Thyroid gland (tissue), 4 donors: ENCODE data around the gene TMEM97. TPM values are rescaled to one million over a fixed set of nuclear protein-coding genes. Genes with fewer than 3 reads are reported as not detected.

Source experiments
- DNase-seq, 2 donors: peaks; one replicate each; pipeline ENCODE4 v3.0.0-alpha.2; 2019
- H3K27ac ChIP-seq, 3 donors: fragments of 200-600 bp; sonication (generic); 1 replicate in 2 of 3; 2 replicates in 1 of 3; pipeline ENCODE4 v1.5.1; 2016 to 2019; ENCODE audit warnings: mild to moderate bottlenecking in 1 of 3, moderate library complexity in 1 of 3
- H3K27me3 ChIP-seq: fragments of 200-600 bp; sonication (generic); one replicate; pipeline ENCODE4 v1.5.1; 2019
- H3K36me3 ChIP-seq, 2 donors: fragments of 200-600 bp; sonication (generic); one replicate each; pipeline ENCODE4 v1.5.1; 2016 to 2019
- H3K4me1 ChIP-seq, 2 donors: fragments of 200-600 bp; sonication (generic); one replicate each; pipeline ENCODE4 v1.5.1; 2017 to 2019
- H3K4me3 ChIP-seq, 3 donors: fragments of 200-600 bp; sonication (generic); replicated peaks in 1 of 3; 1 replicate in 2 of 3; 2 replicates in 1 of 3; pipeline ENCODE4 v1.5.1; 2016; ENCODE audit warnings: mild to moderate bottlenecking in 1 of 3
- H3K9me3 ChIP-seq: fragments of 200-600 bp; sonication (generic); one replicate; pipeline ENCODE4 v1.5.1; 2017
- POLR2A ChIP-seq, 2 donors: fragments of 450-650 bp; IDR thresholded peaks; one replicate each; pipeline ENCODE4 v1.6.1; 2017; ENCODE audit warnings: antibody characterized with exemption in 2 of 2, mild to moderate bottlenecking in 2 of 2, moderate library complexity in 1 of 2
- WGBS, 2 donors: methylation state at CpG; one replicate each; pipeline ENCODE4 v1.1.5; 2017; 5-methylcytosine and 5-hydroxymethylcytosine counted together
- intact Hi-C: fragments of 100-400 bp; cut with DNase I; formaldehyde crosslinking; loops from one replicate; pipeline ENCODE4 v1.15.1; 2023
- total RNA-seq, 4 donors: library from RNA; depleted of rRNA; stranded (reverse); fragments of >200 nt; gene quantifications; one replicate each; pipeline ENCODE4 v1.2.3, GENCODE V29; 2016
- TF ChIP-seq, protein P1 (sequence below), 6 experiments: fragments of 200-600 bp in 3 of 6; fragments of 450-650 bp in 3 of 6; sonication (generic) in 3 of 6; IDR thresholded peaks; one replicate each; pipeline ENCODE4 v1.5.1; 2016 to 2019; ENCODE audit warnings: antibody characterized with exemption in 6 of 6, mild to moderate bottlenecking in 2 of 6, inconsistent platforms in 1 of 6, moderate library complexity in 1 of 6

Gene TMEM97
- total RNA-seq, 4 donors from 2014 or later, result 3.1 to 5.2 (median 4.5) TPM

DNA sequence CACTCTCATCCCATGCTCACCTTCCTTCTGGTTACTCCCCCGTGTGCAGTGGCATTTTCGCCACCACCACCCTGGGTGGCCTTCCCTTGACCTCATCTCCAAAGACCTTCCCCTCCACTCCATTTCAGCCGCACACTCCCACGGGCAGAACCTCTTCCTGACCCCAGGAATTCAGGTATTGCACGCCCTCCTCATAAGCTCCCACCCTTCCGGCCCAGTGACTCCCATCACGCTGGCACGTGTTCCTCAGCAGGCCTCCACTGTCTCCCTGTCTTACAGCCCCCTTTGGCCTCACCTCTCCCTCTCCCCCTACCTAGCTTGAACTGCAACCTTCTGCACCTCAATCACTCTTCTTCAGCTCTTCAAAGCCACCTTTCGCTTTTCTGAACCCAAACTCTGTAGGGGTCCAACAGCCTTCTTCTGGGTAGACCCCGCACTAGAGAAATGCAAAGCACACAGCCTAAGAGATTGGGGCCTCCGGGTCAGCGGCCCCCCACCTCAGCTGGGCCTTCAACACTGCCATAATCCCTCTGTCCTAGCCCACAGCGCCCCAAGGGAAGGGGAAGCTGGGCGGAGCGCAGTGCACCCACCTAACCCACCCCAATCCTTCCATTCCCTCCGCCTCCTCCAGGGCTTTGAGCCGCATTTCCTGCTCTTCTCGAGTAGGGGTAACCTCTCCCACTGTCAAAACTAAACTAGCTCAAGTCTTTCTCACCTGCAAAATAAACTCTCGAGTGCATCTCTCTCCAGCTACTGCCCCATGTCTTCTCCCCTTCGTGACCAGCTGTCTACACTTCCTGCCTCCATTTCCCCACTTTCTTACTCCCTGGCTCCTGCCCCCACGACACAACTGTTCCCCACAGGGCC is 1.7 kb upstream of the TMEM97 start:
- Histone ChIP-seq H3K36me3 (no peaks in the 10 kb centered on the region), H3K27ac (no peak overlapping the region), H3K4me3 (no peak overlapping the region), H3K27me3 (no peaks in the 10 kb centered on the region), H3K4me1 (peaks cover 12 to 16% of the 10 kb centered on the region in 2 donors), H3K9me3 (no peaks in the 10 kb centered on the region)
- no peak for TF ChIP-seq POLR2A (IDR thresholded peaks at IDR 0.05)
- TF ChIP-seq, protein P1, sequence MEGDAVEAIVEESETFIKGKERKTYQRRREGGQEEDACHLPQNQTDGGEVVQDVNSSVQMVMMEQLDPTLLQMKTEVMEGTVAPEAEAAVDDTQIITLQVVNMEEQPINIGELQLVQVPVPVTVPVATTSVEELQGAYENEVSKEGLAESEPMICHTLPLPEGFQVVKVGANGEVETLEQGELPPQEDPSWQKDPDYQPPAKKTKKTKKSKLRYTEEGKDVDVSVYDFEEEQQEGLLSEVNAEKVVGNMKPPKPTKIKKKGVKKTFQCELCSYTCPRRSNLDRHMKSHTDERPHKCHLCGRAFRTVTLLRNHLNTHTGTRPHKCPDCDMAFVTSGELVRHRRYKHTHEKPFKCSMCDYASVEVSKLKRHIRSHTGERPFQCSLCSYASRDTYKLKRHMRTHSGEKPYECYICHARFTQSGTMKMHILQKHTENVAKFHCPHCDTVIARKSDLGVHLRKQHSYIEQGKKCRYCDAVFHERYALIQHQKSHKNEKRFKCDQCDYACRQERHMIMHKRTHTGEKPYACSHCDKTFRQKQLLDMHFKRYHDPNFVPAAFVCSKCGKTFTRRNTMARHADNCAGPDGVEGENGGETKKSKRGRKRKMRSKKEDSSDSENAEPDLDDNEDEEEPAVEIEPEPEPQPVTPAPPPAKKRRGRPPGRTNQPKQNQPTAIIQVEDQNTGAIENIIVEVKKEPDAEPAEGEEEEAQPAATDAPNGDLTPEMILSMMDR (IDR thresholded peaks at IDR 0.05), result no peak
- no peak for DNase-seq
- intact Hi-C loops, result no loop called here
- WGBS, 2 donors, result 84% methylated on average over 21 of the region's 21 CpGs

DNA sequence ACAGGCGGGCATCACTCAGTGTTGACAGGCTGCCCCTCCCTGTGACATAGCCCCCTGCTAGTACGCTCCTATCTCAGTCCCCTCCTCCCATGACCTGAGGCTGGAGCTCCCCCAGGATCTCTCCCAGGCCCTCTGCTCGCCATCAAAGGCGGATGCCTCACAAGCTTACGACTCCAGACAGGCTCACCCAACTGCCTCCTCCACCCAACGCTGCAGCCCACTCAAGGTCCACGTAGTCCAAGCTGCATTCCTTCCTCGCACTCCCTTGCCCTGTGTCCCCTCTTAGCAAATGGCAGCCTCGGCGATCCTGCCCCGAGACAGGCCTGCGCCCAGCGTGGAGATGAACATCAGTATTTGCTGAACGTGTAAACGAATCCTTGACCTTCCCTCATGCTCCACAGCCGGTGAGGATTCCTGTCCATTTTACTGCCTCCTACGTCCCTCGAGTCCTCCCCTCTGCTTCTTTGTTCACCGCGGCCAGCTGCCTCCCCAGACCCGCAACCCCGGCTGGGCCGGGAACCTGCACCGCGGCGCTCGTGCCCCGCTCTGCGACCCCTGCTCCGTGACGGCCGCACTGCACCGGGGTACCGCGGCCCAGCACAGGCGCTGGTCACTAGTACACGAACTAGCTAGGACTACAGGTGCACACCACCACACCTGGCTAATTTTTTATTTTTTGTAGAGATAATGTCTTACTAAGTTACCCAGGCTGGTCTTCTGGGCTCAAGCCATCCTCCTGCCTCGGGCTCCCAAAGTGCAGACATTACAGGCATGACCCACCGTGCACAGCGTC is 838 bp upstream of the TMEM97 start:
- intact Hi-C loops, result no loop called here
- no peak for DNase-seq
- H3K4me3 ChIP-seq, result peak overlapping the region in 1 of 3 donors; percentile 56
- no peaks in the 10 kb centered on the region for H3K27me3 ChIP-seq
- no peaks in the 10 kb centered on the region for H3K9me3 ChIP-seq
- 15 to 22% methylated on average over 38 to 40 of the region's 40 CpGs for WGBS, 2 donors
- H3K4me1 ChIP-seq, result peaks cover 12 to 16% of the 10 kb centered on the region in 2 donors
- TF ChIP-seq POLR2A (IDR thresholded peaks at IDR 0.05), result no peak
- TF ChIP-seq, protein P1 (IDR thresholded peaks at IDR 0.05), result no peak
- H3K36me3 ChIP-seq, result no peaks in the 10 kb centered on the region
- H3K27ac ChIP-seq, result no peak overlapping the region

DNA sequence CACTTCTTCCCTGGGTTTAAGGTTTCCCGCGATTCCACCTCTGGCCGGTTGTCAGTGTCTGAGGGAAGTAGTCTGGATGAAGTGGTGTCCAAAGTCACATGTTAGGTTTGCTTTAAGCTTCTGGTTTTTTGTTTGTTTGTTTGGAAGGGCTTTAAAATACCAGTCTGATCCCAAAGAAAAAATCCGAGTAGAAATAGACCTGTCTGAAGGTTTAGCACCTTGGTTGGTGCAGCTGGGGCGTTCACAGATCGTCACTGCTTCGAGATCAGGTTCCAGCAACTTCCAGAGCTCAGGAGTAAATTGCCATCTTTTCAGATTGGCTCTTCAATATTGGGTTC is 567 bp downstream of the TMEM97 start:
- no peaks in the 10 kb centered on the region for H3K27me3 ChIP-seq
- WGBS, 2 donors, result 3 to 5% methylated on average over 7 of the region's 7 CpGs
- peaks cover 12 to 16% of the 10 kb centered on the region in 2 donors for H3K4me1 ChIP-seq
- H3K9me3 ChIP-seq, result no peaks in the 10 kb centered on the region
- TF ChIP-seq, protein P1 (IDR thresholded peaks at IDR 0.05), result no peak
- TF ChIP-seq POLR2A (IDR thresholded peaks at IDR 0.05), result no peak
- no peak for DNase-seq
- peak overlapping the region; percentile 20 to 56 (median 23) for H3K4me3 ChIP-seq
- H3K36me3 ChIP-seq, result no peaks in the 10 kb centered on the region
- no peak overlapping the region for H3K27ac ChIP-seq
- intact Hi-C loops, result no loop called here

DNA sequence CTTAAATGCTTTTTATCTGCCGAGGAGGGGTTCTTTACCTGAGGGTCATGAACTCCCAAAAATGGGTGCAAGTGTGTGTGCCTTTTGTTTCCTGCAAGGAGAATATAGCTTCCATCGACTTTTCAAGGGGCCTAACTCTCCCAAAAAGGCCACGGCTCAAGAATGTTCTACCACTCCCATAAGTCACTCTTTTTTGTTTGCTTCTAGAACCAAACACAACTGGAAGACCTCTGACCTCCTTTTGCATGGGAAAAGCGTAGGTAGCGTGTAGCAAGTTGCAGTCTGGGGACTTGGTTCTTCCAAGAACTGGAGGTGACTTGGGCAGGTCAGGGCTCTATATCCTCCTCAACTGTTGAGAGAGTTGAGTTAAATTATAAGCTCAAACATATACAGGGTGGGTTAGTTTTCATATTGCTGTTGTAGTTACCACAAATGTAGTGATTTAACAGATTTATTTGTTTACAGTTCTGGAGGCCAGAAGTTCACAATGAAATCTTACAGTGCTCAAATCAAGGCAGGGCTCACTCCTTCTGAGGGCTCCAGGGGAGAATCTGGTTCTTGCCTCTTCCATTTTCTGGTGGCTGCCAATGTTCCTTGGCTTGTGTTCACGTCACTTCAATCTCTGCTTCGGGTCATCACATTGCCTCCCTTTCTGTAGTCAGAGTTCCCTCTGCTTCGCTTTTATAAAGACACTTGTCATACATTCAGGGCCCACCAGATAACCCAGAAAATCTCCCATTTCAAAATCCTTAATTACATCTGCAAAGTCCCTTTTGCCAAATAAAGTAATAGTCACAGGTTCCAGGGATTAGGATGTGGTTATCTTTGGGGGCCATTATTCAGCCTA is 1.4 kb downstream of the TMEM97 start:
- Histone ChIP-seq H3K4me3 (no peak overlapping the region), H3K4me1 (peaks cover 12 to 16% of the 10 kb centered on the region in 2 donors)
- intact Hi-C loops, result no loop called here

More for the DNA sequence above, 1.4 kb downstream of the TMEM97 start:
- Histone ChIP-seq H3K27ac (no peak overlapping the region), H3K27me3 (no peaks in the 10 kb centered on the region), H3K9me3 (no peaks in the 10 kb centered on the region), H3K36me3 (no peaks in the 10 kb centered on the region)
- no peak for DNase-seq
- no peak for TF ChIP-seq POLR2A (IDR thresholded peaks at IDR 0.05)
- TF ChIP-seq, protein P1 (IDR thresholded peaks at IDR 0.05), result no peak
- 79 to 81% methylated on average over 8 of the region's 8 CpGs for WGBS, 2 donors
